Lower lobe of right lung (tissue), 2 donors: ENCODE data around the gene ENPP4. TPM values are rescaled to one million over a fixed set of nuclear protein-coding genes. Genes with fewer than 3 reads are reported as not detected.

Source experiments
- ATAC-seq, 2 donors: fragments of 200-7000 bp; cut with Tn5 transposase; one replicate each; pipeline ENCODE4 v1.9.1; 2020 to 2022; ENCODE audit warnings: mild to moderate bottlenecking in 2 of 2, moderate library complexity in 2 of 2
- DNase-seq: peaks from one replicate; pipeline ENCODE4 v3.0.0-alpha.2; 2020
- H3K27ac ChIP-seq: fragments of 200-600 bp; one replicate; pipeline ENCODE4 v1.8.0; 2022
- H3K27me3 ChIP-seq: fragments of 200-600 bp; one replicate; pipeline ENCODE4 v1.8.0; 2022; ENCODE audit warnings: low read depth
- H3K36me3 ChIP-seq: fragments of 200-600 bp; one replicate; pipeline ENCODE4 v1.8.0; 2022; ENCODE audit warnings: mild to moderate bottlenecking
- H3K4me1 ChIP-seq: fragments of 200-600 bp; one replicate; pipeline ENCODE4 v1.8.0; 2022
- H3K4me3 ChIP-seq: fragments of 200-600 bp; one replicate; pipeline ENCODE4 v1.8.0; 2022; ENCODE audit warnings: mild to moderate bottlenecking
- H3K9me3 ChIP-seq: fragments of 200-600 bp; one replicate; pipeline ENCODE4 v1.8.0; 2022
- CTCF ChIP-seq: fragments of 200-600 bp; IDR thresholded peaks from one replicate; pipeline ENCODE4 v1.8.0; 2022; ENCODE audit warnings: antibody characterized with exemption, mild to moderate bottlenecking
- intact Hi-C: fragments of 100-400 bp; cut with DNase I; formaldehyde crosslinking; loops from one replicate; pipeline ENCODE4 v1.11.0; 2022
- total RNA-seq: library from RNA; stranded (reverse); fragmentation: NEBNext Ultra II Directional; extraction: Animal tissue kit (Norgen Biotek cat#: 25700); gene quantifications from one replicate; pipeline ENCODE4 v1.2.1, GENCODE V29; 2021
- donor health status: DM: no; HTN: yes; CAD: no; lungs with severe emphysema.

Gene ENPP4
- total RNA-seq, 1 donor from 2014 or later = 33.2 TPM

DNA sequence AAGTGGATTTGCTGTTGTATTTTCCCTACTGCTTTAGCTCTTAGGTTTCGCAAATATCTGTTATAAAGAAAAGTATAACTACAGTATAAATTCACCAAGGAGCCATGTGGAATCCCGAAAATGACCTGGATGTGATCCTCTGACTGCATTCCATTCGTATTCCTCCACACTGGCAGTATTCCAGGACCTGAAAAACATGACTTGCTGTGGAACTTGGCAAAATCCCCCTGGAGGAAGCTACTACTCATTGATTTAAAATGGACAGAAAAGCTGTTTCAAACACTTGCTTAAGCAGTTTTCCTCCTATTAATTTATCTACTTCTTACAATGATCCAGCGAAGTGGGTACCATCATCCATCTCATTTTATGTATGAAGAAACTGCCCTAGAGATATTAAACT, 54.3 kb downstream of the ENPP4 start:
- ATAC-seq = no peak
- intact Hi-C loops = no loop called here
- Histone ChIP-seq H3K27ac (no peak overlapping the region), H3K27me3 (no peaks in the 10 kb centered on the region), H3K4me1 (no peaks in the 10 kb centered on the region), H3K4me3 (no peak overlapping the region), H3K36me3 (no peaks in the 10 kb centered on the region), H3K9me3 (no peaks in the 10 kb centered on the region)
- no peak for TF ChIP-seq CTCF
- DNase-seq = no peak

DNA sequence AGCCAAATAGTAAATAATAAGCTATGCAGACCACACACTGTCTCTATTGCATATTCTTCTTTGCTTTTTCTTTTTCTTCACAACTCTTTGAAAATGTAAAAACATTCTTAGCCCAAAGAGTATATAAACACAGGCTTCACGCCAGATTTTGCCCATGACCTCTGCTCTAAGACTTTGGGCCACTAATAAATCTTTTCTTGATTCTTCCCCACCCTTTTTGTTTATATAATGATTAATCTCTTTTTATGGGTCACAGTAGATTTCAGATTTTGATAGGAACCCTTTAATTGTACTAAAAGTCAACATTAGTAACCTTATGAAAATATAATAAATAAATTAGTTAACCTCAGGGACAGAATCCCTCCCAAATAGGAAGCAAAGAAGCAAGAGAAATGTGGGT, 56.8 kb downstream of the ENPP4 start:
- no peak overlapping the region for H3K27ac ChIP-seq
- intact Hi-C loops = no loop called here
- TF ChIP-seq CTCF = no peak
- no peaks in the 10 kb centered on the region for H3K27me3 ChIP-seq
- ATAC-seq = no peak
- no peak overlapping the region for H3K4me3 ChIP-seq
- H3K9me3 ChIP-seq = no peaks in the 10 kb centered on the region
- DNase-seq = no peak
- H3K4me1 ChIP-seq = no peaks in the 10 kb centered on the region
- no peaks in the 10 kb centered on the region for H3K36me3 ChIP-seq

DNA sequence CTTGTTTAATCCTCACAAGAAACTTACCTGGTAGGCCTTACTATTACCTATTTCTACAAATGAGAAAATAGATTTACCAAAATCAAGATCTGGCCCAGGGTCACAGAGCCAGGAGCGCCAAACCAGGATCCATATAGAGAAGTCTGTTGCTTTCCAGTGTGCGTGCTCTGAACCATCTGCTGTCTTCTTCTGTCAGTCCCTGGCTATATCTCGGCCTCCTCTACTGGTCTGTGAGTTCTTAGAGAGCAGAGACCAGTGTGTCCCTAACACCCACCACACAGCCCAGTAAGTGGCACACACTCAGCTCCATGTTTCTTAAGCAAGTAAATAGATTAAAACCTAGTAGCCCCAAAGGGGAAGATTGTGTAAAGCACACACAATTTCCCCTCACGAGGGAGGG, 59.9 kb downstream of the ENPP4 start:
- H3K4me1 ChIP-seq = no peaks in the 10 kb centered on the region
- ATAC-seq (no peak), DNase-seq (no peak)
- H3K27me3 ChIP-seq = no peaks in the 10 kb centered on the region
- H3K36me3 ChIP-seq = no peaks in the 10 kb centered on the region
- no peak overlapping the region for H3K27ac ChIP-seq
- H3K4me3 ChIP-seq = no peak overlapping the region
- no peak for TF ChIP-seq CTCF
- intact Hi-C loops = no loop called here
- no peaks in the 10 kb centered on the region for H3K9me3 ChIP-seq

GRCh38 chr6:46190889-46191288, 61.1 kb downstream of the ENPP4 start:
- DNase-seq = no peak
- intact Hi-C loops = no loop called here
- Histone ChIP-seq H3K36me3 (no peaks in the 10 kb centered on the region), H3K4me3 (no peak overlapping the region), H3K27ac (no peak overlapping the region), H3K4me1 (no peaks in the 10 kb centered on the region), H3K27me3 (no peaks in the 10 kb centered on the region), H3K9me3 (no peaks in the 10 kb centered on the region)
- TF ChIP-seq CTCF = no peak
- no peak for ATAC-seq

- Histone ChIP-seq H3K4me1 (no peaks in the 10 kb centered on the region), H3K27me3 (no peaks in the 10 kb centered on the region), H3K27ac (no peak overlapping the region), H3K9me3 (no peaks in the 10 kb centered on the region), H3K4me3 (no peak overlapping the region), H3K36me3 (no peaks in the 10 kb centered on the region)
- intact Hi-C loops = no loop called here
- TF ChIP-seq CTCF = no peak
- ATAC-seq (no peak), DNase-seq (no peak)
These were observed 62.2 kb downstream of the ENPP4 start for GRCh38 chr6:46191961-46192360.

Other genes starting within 250 kb of the ENPP4 start
- gene CLIC5, start 114.1 kb upstream of the ENPP4 start, total RNA-seq = 134 TPM
- gene ENPP5, start 41.0 kb downstream of the ENPP4 start, total RNA-seq = 11.4 TPM